Suppressor macrophage treated with lipopolysaccharide for 4 hours (primary cell): ENCODE results near the gene XYLT1.

Experiments
- DNase-seq: peaks from one replicate; pipeline ENCODE4 v3.0.0-alpha.2; 2020

XYLT1 gene

GRCh38 chr16:17162560-17162959, 308.2 kb downstream of the XYLT1 start:
- DNase-seq, result peak; percentile 78

- no peak for DNase-seq
Measured at GRCh38 chr16:17160920-17161431, 309.8 kb downstream of the XYLT1 start.

GRCh38 chr16:17160285-17160853, 310.4 kb downstream of the XYLT1 start:
- DNase-seq, result no peak

- DNase-seq, result no peak
Measured at GRCh38 chr16:17159617-17160016, 311.1 kb downstream of the XYLT1 start.

GRCh38 chr16:17155936-17156335, 314.8 kb downstream of the XYLT1 start:
- no peak for DNase-seq

- peak; percentile 47 for DNase-seq
Measured at GRCh38 chr16:17155485-17155884, 315.3 kb downstream of the XYLT1 start.

GRCh38 chr16:17154981-17155380, 315.8 kb downstream of the XYLT1 start:
- DNase-seq, result peak; percentile 70

- DNase-seq, result no peak
Measured at GRCh38 chr16:17152311-17152710, 318.4 kb downstream of the XYLT1 start.

- no peak for DNase-seq
Measured at GRCh38 chr16:17151335-17151734, 319.4 kb downstream of the XYLT1 start.

GRCh38 chr16:17149904-17150483, 320.8 kb downstream of the XYLT1 start:
- DNase-seq, result no peak

GRCh38 chr16:17147942-17148341, 322.8 kb downstream of the XYLT1 start:
- DNase-seq, result no peak

- no peak for DNase-seq
Measured at GRCh38 chr16:17145029-17145428, 325.7 kb downstream of the XYLT1 start.

- DNase-seq, result no peak
Measured at GRCh38 chr16:17144431-17144830, 326.3 kb downstream of the XYLT1 start.

- DNase-seq, result no peak
Measured at GRCh38 chr16:17143546-17144419, 327.0 kb downstream of the XYLT1 start.

- no peak for DNase-seq
Measured at GRCh38 chr16:17138801-17139200, 332.0 kb downstream of the XYLT1 start.

GRCh38 chr16:17135439-17135838, 335.3 kb downstream of the XYLT1 start:
- DNase-seq, result no peak

- DNase-seq, result no peak
Measured at GRCh38 chr16:17134586-17134985, 336.2 kb downstream of the XYLT1 start.

- no peak for DNase-seq
Measured at GRCh38 chr16:17133851-17134250, 336.9 kb downstream of the XYLT1 start.

GRCh38 chr16:17131351-17131750, 339.4 kb downstream of the XYLT1 start:
- DNase-seq, result no peak

GRCh38 chr16:17130733-17131132, 340.0 kb downstream of the XYLT1 start:
- DNase-seq, result no peak

- DNase-seq, result no peak
Measured at GRCh38 chr16:17129971-17130370, 340.8 kb downstream of the XYLT1 start.

GRCh38 chr16:17128791-17129190, 342.0 kb downstream of the XYLT1 start:
- no peak for DNase-seq

GRCh38 chr16:17126156-17126555, 344.6 kb downstream of the XYLT1 start:
- no peak for DNase-seq

GRCh38 chr16:17125671-17126070, 345.1 kb downstream of the XYLT1 start:
- no peak for DNase-seq
